ENCODE data around the gene PAGE4.
A peak's percentile ranks its signal among the peaks of the same experiment; 100 is the strongest.

PAGE4 gene

GRCh38 chrX:49877397-49878101 lies 48.4 kb downstream of the PAGE4 start:
- no peak for DNase-seq

GRCh38 chrX:49878128-49878833 lies 49.2 kb downstream of the PAGE4 start:
- DNase-seq, result peak; percentile 0

- DNase-seq, result peak; percentile 88
Observed at GRCh38 chrX:49878834-49879655, 49.9 kb downstream of the PAGE4 start, which contains the start of gene USP27X. Gene USP27X, plus strand, starts transcription at chrX:49879484. Its CDS starts 824 bp downstream, at chrX:49880308.

- no peak for DNase-seq
Observed at GRCh38 chrX:49879656-49880277, 50.7 kb downstream of the PAGE4 start.

GRCh38 chrX:49880668-49881067 lies 51.6 kb downstream of the PAGE4 start:
- no peak for DNase-seq

All from fibroblast of skin of right quadriceps (primary cell).